GM21825 (cell line): ENCODE results near the gene DPF3.

Experiments used
- ATAC-seq: cut with Tn5 transposase; IDR thresholded peaks from one replicate; pipeline ENCODE4 v1.9.1; 2021; ENCODE audit warnings: mild to moderate bottlenecking, moderate library complexity; ENCODE audit not compliant: unreplicated experiment

Gene DPF3

DNA sequence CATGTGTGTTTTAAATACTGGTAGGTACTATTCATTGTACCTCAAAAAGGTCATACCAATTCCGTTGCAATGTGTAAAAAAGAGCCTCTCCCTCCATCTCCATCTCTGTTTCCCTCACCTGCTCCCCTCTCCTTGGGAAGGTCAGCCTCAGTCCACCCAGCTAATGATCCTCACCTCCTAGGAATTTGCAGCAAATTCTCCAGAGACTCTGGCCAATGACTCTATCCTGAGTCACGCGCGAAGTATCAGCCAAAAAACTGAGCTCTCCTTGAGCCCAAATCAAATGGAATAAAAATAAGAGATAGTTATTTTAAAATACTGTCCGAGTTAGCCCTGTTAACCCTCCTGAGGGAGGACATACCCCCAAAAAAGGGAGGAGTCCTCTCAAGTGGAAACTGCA lies 148.4 kb downstream of the DPF3 start:
- ATAC-seq: no peak

DNA sequence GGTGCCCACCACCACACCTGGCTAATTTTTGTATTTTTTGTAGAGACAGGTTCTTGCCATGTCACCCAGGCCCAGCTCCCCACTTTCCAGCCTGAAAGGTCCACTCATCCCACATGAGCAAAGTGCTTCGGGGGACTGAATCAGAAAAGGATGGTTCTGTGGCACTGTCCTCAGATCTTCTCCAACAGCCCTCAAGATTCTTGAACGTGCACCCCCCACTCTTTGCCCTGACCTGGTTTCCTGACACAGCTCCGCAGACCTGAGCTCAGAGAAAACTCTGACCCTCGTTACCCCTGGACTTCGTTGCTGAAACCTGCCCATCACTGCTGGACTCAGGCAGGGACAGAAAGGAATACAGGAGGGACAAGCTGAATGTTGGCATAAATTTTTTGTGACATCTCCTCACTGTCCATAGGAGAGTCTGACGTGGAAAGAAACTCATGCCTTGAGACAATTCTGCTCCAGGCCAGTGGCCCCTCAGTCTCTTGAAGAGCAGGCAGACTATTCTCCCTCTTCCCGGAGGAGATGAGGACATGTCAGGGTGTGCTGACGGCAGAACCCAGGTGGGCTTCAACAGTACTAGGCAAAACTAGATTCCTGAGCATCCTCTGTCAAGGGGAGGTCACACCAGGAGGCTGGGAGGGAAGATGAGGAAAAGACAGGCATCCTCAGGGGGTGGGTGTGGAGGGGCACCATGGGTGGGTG lies 149.3 kb downstream of the DPF3 start:
- ATAC-seq: no peak

DNA sequence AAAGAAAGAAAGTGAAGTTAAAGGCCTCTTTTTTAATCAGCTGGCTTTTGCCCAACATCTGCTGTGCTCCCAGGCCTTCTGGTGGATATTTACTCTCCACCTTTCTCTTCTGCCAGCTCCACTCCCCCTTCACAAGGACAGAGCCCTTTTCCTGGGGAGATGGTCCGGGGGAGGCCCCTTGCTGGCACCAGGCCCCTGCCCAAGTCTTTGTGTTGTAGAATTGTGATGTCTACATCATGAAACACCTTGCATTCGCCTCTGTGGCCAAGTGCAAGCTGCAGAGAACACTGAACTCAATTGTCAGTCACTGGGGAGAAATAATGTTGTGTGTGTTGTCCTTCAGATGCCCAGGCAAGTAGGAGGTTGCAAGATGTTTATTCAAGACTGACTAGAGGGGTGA lies 150.3 kb downstream of the DPF3 start:
- ATAC-seq: no peak

DNA sequence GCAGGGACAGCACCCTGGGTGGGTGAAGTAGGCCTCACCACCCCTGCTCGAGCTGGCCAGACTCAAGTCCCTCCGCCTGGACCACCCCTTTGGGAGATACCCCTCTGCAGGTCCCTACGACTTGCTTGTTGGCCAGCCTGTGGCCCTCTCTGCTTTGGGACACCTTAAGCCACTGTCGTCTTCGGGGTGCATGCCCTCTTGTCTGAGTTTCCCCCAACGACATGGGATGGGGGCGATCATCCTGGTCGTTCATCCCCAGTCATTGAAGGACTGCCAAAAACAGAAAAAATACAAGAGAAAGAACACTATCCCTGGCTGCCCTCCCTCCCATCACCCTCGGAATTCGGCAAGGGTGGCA lies 151.1 kb downstream of the DPF3 start:
- no peak for ATAC-seq

DNA sequence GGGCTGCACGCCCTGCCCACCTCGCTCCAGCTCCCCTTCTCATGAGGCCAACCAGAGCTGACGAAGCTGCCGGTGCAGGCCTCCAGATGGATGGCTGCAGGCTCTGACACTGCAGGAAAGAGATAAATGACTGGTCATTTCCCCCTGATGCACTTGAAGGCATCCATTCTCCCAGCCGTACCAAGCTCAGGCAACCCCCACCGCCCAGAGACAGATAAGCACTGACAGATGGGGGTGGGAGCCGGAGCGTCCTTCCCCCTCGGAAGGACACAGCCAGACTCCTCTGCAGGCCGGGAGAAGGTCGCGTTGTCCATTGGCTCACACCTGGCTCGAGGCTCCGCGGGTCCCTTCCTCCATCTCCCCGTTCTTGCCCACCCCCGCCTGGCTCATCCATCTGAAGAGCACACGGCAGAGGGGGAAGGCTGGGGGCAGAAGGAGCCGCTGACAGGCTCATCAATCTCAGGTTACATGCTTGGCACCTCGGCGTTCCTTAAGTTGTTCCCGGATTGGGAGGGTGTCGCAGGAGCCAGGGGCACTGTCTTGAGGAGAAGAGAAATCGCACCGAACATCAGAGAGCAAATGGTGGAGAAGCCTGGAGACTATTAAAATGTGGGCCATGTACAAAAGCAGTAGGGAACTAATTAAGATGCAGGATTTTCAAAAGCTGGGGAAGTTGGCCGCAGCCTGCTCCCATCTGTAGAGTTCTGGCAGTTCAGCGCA lies 151.6 kb downstream of the DPF3 start:
- ATAC-seq: no peak

DNA sequence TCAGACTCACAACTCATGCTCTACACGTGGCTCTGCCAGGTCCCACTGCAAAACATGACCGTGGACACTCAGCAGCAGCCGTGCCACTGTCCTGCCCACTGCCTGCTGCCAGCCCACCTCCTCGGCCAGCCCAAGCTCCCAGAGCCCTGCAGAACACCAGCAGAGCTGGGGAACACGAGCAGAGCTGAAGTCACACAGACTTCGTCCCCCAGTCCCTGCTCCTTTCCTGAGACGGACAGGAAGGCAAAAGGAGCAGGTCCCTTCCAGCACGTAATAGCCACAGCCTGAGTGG lies 152.1 kb downstream of the DPF3 start:
- ATAC-seq: no peak

DNA sequence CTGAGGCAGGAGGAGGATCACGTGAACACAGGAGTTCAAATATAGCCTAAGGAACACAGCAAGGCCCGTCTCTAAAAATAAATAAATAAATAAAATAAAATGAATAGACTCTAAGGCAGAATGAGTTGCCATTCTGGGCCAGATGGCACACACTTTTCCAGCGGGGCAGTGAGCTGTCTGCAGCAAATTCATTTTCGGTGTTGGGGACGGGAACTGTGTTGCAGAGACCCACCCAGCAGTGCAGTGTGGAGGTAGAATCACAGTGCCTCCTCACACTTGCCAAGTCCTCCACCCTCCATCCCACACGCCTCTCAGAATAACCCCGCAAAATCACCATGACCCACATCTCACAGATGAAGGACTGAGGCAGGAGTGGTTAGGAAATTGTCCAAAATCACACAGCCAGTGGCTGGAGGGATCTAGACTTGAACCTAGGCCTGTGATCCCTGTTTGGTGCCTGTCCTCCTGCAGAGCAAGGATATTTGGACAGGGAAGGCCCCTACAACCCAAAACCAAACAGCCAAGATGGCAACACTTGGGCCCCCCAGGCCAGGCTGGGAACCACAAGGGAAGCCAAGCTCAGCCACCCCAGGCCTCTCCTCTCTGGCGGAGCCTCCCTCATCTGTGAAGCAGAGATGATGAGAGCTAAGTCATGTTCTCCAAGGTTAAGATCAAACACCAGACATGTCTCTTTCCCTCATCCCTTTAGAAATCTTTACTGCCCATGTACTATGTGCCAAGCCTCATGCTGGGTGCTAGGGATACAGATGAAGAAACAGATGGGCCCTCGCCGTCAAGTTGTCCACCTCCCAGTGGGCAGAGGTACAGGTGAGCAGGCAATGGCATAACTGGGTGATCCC lies 152.7 kb downstream of the DPF3 start:
- ATAC-seq: no peak

DNA sequence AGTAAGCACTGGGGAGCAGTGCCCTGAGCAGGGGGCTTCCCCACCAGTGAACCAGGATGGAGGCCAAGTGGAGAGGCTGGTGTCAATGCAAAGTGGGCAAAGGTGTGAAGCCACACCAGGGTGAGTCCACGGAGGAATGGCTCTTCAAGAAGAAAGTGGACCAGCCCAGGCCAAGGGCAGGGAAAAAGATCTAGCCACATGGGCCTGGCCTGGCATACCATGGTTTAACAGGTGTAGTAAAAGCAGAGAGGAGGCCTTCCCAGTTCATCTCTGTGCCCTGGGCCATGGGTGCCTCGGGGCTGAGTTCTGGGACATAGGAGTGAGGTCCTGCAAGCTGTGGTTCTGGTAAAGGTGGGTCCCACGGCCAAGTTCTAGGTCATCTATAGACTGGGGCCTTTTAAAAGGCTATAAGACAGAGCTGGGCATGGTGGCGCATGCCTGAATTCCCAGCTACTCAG lies 153.4 kb downstream of the DPF3 start:
- ATAC-seq: no peak

DNA sequence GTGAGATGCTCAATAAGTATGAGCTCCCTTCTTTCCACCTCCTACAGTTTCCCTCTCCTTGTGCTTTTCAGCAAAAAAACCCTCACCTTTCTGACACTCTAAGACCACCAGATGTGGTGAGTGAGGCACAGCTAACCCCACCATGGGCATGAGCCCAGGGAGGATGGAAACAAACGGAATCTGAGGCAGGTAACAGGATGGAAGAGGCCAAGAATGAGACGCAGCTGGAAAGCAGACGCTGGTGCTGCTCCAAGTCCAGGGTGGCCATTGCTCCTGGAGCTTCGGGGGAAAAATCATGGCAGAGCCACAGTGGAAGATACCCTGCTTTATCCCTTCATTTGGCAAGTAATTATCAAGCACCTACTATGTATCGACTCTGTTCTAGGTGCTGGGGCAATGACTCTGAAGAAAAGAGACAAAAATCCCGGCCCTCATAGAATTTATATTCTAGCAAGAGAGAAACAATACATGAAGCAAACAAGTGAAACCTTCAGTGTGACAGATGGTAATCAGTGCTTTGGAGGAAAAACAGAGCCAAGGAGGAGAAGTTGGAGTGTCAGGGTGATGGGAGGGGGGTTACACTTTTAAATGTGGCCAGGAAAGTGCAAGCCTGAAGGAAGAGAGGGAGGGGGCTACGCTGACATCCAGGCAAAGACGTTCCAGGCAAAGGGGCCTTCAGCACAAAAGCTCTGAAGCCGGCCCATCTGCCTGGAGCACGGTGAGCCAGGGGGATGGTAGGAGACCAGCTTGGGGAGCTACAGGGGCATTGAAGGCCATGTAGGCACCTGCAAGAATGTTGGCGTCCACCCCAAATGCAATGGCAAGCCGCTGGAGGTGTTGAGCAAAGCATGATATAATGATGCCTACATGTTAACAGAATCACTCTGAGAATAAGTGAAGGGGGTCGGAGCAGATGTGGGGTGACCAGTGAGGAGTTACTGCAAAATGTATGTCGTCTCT lies 154.2 kb downstream of the DPF3 start:
- no peak for ATAC-seq

DNA sequence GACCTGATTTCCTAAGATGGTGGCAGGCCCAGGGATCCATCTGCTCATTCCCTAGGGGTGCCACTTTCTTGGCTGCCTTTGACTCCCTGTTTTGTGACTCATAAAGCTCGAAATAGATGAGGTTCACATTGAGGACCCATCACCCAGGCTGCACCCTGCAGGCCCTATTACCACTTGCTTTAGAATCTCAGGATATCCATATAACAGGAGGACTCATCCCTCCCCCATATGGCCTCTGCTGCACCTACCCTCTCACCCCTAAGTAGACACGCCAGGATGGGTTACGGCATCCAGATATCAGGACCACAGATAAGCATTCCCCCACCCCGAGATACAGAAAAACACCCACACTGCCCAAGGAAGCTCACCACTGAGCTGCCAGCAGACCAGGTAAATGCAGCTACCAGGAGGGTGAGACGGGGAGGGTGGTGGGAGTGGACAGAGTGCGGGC lies 155.7 kb downstream of the DPF3 start:
- ATAC-seq: no peak

DNA sequence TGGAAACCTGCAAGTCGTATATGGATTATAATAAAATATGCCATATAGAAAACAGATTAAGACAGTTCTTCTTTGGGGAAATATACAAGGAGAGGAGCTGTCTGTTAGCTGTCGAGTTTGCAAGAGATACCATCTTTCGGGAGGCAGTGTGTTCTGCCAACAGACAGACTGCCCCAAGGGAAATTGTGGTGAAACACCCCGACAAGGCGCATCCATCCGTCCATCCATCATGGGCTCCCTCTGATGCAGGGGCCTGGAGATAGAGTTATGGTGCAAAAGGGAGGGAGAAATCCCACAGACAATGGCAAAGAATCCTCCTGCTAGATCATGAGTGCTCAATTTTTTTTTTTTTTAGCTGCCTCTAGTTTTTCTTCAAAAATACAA lies 156.3 kb downstream of the DPF3 start:
- ATAC-seq: no peak

DNA sequence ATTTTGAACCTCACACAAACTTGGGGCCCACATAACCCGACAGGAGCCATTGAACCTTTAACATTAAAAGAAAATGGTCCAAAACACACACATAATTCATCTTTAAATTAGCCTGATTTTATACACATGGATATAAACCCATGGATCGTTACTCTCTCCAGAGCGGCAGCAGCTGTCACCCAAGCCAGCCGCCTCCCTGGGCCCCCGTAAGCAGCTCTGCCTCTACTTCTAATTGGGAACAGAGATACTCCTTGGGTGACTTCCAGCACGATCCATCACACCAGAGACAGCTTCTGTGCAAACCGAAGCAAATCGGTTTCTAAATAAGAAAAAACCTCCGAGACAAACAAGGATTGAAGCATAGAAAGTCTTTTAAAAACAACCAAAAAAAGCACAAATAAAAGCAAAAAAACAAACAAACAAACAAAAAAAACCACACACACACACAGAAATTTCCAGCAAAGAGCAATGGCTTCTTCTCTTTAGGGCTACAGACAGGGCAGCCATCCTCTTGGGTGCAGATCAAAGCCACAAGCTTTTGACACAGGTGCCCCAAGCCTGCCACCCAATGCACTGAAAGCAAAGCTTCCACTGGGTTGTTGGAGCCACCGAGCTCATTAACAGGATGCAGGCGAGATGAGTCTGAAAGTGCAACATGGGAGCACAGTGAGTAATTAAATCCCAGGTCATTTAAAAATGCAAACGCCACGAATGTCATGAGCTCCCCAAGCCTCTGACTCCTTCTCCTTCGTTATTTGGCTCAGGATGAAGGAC lies 156.9 kb downstream of the DPF3 start:
- ATAC-seq: no peak

DNA sequence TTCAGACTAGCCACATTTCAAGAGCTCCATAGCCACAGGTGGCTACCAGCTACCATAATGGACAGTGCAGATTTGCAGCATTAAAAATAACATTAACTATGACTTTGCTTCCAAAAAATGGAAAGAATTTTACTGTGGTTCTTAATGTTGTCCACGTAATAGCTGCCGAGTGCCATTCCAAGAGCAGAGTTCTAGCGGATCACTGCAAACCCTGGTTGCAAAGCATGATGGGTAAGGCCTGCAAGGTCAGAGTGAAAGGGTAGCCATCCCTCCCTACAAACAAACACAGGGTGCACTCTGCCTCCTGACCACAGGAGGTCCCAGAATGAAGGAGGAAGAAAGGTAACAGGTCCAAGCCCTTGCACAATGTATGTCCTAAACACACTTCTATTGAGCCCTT lies 157.6 kb downstream of the DPF3 start:
- no peak for ATAC-seq

DNA sequence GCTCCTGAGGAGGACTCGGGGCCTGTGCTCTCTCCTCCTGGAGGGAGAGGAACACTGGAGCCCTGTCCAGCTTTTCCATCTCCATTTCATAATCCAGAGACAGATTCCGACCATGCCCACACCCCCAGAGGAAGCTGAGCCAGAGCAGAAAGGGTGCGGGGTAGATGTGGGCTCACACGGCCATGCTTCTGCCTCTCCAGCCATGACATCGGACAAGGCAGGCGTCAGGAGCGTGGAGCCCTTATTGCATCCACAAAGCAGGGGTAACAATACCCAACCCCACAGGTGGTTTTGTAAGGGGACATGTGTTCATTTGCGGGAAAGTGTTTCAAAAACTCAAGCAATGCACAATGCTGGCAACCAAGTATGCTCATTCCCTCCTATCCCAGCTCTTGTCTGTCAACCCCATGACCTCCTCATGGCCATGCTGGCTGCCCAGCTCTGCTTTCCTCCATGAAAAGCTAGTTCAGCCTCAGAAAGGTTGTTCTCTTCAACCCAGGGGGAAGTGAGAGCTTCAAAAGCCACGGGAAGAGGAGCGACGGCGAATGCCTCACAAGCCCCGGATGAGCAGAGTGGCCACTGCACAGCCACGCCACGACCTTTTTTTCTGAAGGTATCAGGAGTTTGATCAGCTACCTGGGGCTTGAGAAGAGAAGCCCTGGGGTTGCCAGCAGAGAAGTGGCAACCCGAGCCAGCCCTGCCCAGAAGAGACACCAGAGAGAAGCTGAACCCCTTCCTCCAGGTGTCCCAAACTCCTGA lies 161.7 kb downstream of the DPF3 start:
- no peak for ATAC-seq

DNA sequence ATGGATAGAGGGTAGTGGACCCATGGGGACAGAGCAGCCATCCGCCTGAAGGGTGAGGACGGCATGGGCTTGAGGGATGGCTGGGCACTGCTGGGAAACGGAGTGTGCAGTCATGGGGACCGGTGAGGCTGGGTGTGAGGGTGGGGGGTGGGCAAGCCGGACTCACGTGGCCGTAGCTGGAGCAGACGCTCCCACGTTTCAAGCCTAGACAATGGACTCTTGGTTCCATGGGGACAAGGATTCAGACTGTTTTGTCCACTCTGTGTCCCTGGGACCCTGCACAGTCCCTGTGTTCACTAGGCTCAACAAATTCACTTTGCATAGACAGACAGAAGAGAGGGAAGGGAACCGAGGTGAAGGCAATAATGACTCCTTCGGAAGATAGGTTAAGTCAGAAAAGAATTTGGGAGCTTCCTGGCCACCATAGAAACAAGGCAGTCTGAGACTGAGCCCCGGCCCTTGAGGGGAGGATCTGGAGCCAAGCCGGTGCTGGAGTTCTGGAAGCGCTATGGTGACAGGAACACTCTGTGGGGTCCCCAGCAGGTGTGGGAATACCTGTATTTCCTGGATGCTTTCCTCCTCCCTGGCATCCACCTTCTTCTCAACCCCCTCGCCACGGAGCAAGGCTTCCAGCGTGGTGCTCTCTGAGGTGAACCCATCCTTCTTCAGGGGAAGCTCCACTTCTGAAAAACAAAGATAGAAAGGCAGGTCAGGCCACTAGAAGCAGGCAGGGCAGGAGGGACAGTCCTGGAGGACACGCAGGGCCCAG lies 162.5 kb downstream of the DPF3 start:
- ATAC-seq: no peak

DNA sequence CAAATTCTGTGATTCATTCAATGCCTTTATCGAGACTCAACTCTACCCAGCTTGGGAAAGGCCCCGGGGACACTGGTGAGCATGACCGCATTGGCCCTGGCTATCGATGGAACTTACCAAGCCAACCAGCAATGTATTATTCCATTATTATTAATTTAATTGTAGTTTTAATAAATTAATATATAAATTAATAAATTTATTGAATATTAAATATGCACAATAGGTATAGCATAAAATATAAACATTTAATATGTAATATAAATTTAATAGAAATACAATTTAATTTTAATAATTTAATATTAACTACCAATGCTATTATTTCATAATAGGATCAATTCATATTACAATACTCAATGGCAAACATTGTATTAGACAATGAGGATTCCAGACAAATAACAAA lies 163.4 kb downstream of the DPF3 start:
- ATAC-seq: no peak

DNA sequence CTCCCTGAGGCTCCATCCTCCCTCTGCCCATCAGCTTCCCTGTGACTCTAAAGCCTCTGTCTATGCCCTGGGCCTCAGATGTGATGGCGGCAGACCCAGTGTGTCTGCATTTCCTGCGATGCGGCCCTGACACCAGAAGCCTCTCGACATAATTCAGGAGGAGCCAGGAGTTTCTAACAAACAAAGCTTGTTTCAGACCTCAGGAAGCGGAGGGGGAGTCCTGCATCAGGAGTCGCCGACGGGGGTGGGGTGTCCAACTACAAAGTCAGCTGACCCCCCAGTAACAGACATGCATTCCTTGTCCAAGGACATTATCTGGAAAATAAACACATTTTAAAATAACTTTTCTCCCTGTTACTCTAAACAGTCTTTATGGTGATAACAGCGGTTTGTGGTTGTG lies 167.5 kb downstream of the DPF3 start:
- no peak for ATAC-seq

DNA sequence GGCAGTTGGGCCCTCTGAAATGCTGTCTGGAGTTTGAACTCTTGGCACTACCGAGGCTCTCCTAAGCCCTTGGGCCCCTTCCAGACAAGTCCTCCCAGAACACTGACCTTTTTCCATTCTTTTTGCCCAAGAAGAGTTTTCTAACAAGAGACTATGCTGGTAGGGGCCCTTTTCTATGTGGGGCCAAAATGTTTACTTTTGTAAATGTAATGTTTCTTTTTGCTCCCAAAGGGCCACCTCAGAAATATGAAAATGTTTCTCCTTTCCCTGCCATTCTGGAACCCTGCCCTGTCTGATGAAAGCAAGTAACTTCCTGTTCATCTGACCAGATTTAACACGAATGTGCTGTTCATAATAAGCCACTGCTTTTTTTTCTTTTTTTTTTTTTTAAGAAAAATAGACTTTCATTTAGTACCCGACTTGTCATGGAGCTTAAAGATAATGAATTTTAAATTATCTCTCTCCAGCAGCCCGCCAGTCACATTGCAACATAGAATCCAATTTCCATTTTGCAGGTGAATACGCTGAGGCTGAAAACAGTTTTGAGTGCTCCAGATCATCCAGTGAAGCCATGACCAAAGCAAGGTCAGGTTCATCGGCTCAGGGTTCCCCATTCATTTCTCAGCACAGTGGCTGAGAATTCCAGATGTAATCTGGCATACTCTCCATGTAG lies 169.9 kb downstream of the DPF3 start:
- no peak for ATAC-seq
